Keratinocyte (primary cell): ENCODE measurements around the gene NTN1. TPM values are rescaled to one million over a fixed set of nuclear protein-coding genes. Genes with fewer than 3 reads are reported as not detected.

ENCODE experiments used
- DNase-seq: peaks from one replicate; pipeline ENCODE4 v3.0.0-alpha.2; 2011; ENCODE audit warnings: low read depth, missing footprints, low spot score
- FAIRE-seq: peaks from 2 replicates; lab custom pipeline; 2011; peaks lifted over from hg19 to GRCh38; lab: Jason Lieb, UNC
- H2AFZ ChIP-seq: 2 replicates; pipeline ENCODE4 v1.6.0; 2012; ENCODE audit warnings: low read length, control low read depth, inconsistent platforms; ENCODE audit not compliant: control insufficient read depth
- H3K27ac ChIP-seq: 2 replicates; pipeline ENCODE4 v1.5.1; 2011; ENCODE audit warnings: low read length; ENCODE audit not compliant: control insufficient read depth, insufficient read depth
- H3K27me3 ChIP-seq: 3 replicates; pipeline ENCODE4 v1.6.0; 2011; ENCODE audit warnings: low read length; ENCODE audit not compliant: control insufficient read depth, insufficient read depth; ENCODE audit errors: extremely low read depth
- H3K36me3 ChIP-seq, 2 experiments: 2 replicates in 1 of 2; 3 replicates in 1 of 2; pipeline ENCODE4 v1.5.1; 2011; ENCODE audit warnings: low read length in 2 of 2, mild to moderate bottlenecking in 1 of 2; ENCODE audit not compliant: control insufficient read depth in 2 of 2, insufficient read depth in 2 of 2; ENCODE audit errors: extremely low read depth in 1 of 2
- H3K4me1 ChIP-seq: 3 replicates; pipeline ENCODE4 v1.5.1; 2011; ENCODE audit warnings: low read length; ENCODE audit not compliant: control insufficient read depth, insufficient read depth; ENCODE audit errors: extremely low read depth
- H3K4me2 ChIP-seq: 3 replicates; pipeline ENCODE4 v1.6.0; 2011; ENCODE audit warnings: low read depth, low read length; ENCODE audit not compliant: control insufficient read depth, insufficient read depth; ENCODE audit errors: extremely low read depth
- H3K4me3 ChIP-seq, 3 experiments: fragments of 200-600 bp in 1 of 3; sonication (generic) in 1 of 3; 2 replicates in 2 of 3; 3 replicates in 1 of 3; pipeline ENCODE4 v1.5.1; 2011 to 2016; ENCODE audit warnings: low read length in 3 of 3, mild to moderate bottlenecking in 3 of 3, control low read depth in 2 of 3, inconsistent platforms in 1 of 3, low read depth in 1 of 3, mixed read lengths in 1 of 3, mixed run types in 1 of 3, moderate library complexity in 1 of 3; ENCODE audit not compliant: control insufficient read depth in 2 of 3, insufficient read depth in 2 of 3; ENCODE audit errors: extremely low read depth in 1 of 3
- H3K79me2 ChIP-seq: 2 replicates; pipeline ENCODE4 v1.6.0; 2012; ENCODE audit warnings: low read length; ENCODE audit not compliant: control insufficient read depth, insufficient read depth
- H3K9ac ChIP-seq: 3 replicates; pipeline ENCODE4 v1.6.0; 2011; ENCODE audit warnings: low read length; ENCODE audit not compliant: control insufficient read depth, insufficient read depth; ENCODE audit errors: extremely low read depth
- H3K9me1 ChIP-seq: 3 replicates; pipeline ENCODE4 v1.6.0; 2011; ENCODE audit warnings: low read length; ENCODE audit not compliant: control insufficient read depth, insufficient read depth; ENCODE audit errors: extremely low read depth
- H3K9me3 ChIP-seq: 2 replicates; pipeline ENCODE4 v1.5.1; 2012; ENCODE audit warnings: low read depth, low read length; ENCODE audit not compliant: control insufficient read depth
- H4K20me1 ChIP-seq: 3 replicates; pipeline ENCODE4 v1.6.0; 2011; ENCODE audit warnings: low read length; ENCODE audit not compliant: control insufficient read depth, insufficient read depth; ENCODE audit errors: extremely low read depth
- EZH2 ChIP-seq: IDR thresholded peaks from one replicate; pipeline ENCODE4 v1.6.1; 2012; ENCODE audit warnings: inconsistent platforms, mild to moderate bottlenecking, low read length, moderate library complexity
- dilution Hi-C: fragments of 300-500 bp; cut with MboI; formaldehyde crosslinking; loops from one replicate; pipeline ENCODE4 v1.7.0; 2020; ENCODE audit warnings: low sequenced_read_pairs; ENCODE audit not compliant: extremely low pct_ligation_motif_present
- polyA plus RNA-seq, 5 experiments: library from polyadenylated mRNA; depleted of rRNA in 3 of 5; stranded (reverse) in 3 of 5; stranded (forward) in 1 of 5; unstranded in 1 of 5; fragments of >200 nt; gene quantifications; 1 replicate in 1 of 5; 2 replicates in 3 of 5; 3 replicates in 1 of 5; pipeline versions ENCODE4 v1.2.1 to v1.2.3, GENCODE V29; 2011 to 2012; ENCODE audit warnings: missing spikeins in 2 of 5, low read depth in 1 of 5, low replicate concordance in 1 of 5
- TF ChIP-seq, protein P1 (sequence below), 3 experiments: IDR thresholded peaks in 1 of 3; conservative IDR thresholded peaks in 1 of 3; optimal IDR thresholded peaks in 1 of 3; 2 replicates in 2 of 3; 3 replicates in 1 of 3; pipeline versions ENCODE3 to v1.5.1; 2011; ENCODE audit warnings: low read length in 3 of 3, mild to moderate bottlenecking in 3 of 3, moderate library complexity in 2 of 3, control low read depth in 1 of 3, inconsistent platforms in 1 of 3; ENCODE audit not compliant: insufficient read depth in 2 of 3; ENCODE audit errors: extremely low read depth in 1 of 3

Gene NTN1
- polyA plus RNA-seq, 1 donor (not counting 4 experiments of a cell fraction or from before 2014, with no cell fraction given) = 0.10 TPM

DNA sequence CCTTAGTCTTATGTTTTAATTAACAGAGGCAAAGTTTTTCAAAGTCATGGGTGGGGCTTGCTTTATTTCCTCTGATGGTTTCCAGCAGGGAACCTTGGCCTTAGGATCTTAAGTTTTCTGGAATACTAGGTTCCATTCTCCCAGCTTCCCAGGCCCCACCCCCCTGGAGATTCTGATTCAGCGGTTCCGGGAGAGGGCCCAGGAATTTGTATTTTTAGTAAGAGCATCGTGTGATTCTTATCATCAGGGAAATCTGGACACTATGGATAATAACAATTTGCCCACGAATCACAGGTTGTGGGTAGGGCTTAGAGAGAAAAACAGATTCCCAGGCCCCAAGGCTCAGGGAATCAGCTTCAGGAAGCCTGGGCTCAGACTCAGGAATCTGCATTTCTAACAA, 263.6 kb downstream of the NTN1 start:
- Histone ChIP-seq H3K9me1 (no peaks in the 10 kb centered on the region), H3K9me3 (no peaks in the 10 kb centered on the region), H3K27ac (no peak overlapping the region), H4K20me1 (no peaks in the 10 kb centered on the region), H3K27me3 (no peaks in the 10 kb centered on the region), H3K9ac (no peak overlapping the region), H2AFZ (no peak overlapping the region), H3K4me1 (peaks cover 3% of the 10 kb centered on the region), H3K79me2 (no peaks in the 10 kb centered on the region), H3K36me3 (no peaks in the 10 kb centered on the region), H3K4me2 (no peak overlapping the region), H3K4me3 (no peak overlapping the region)
- no peak for TF ChIP-seq EZH2
- TF ChIP-seq, protein P1, sequence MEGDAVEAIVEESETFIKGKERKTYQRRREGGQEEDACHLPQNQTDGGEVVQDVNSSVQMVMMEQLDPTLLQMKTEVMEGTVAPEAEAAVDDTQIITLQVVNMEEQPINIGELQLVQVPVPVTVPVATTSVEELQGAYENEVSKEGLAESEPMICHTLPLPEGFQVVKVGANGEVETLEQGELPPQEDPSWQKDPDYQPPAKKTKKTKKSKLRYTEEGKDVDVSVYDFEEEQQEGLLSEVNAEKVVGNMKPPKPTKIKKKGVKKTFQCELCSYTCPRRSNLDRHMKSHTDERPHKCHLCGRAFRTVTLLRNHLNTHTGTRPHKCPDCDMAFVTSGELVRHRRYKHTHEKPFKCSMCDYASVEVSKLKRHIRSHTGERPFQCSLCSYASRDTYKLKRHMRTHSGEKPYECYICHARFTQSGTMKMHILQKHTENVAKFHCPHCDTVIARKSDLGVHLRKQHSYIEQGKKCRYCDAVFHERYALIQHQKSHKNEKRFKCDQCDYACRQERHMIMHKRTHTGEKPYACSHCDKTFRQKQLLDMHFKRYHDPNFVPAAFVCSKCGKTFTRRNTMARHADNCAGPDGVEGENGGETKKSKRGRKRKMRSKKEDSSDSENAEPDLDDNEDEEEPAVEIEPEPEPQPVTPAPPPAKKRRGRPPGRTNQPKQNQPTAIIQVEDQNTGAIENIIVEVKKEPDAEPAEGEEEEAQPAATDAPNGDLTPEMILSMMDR (optimal IDR thresholded peaks at IDR 0.05 in 1 of 3, IDR thresholded peaks at IDR 0.05 in 1 of 3, conservative IDR thresholded peaks at IDR 0.05 in 1 of 3; ENCODE audit: extremely low read depth in 1 of 3, insufficient read depth in 2 of 3, low read length in 3 of 3) = no peak
- FAIRE-seq (no peak), DNase-seq (no peak)
- dilution Hi-C loops = no loop called here

DNA sequence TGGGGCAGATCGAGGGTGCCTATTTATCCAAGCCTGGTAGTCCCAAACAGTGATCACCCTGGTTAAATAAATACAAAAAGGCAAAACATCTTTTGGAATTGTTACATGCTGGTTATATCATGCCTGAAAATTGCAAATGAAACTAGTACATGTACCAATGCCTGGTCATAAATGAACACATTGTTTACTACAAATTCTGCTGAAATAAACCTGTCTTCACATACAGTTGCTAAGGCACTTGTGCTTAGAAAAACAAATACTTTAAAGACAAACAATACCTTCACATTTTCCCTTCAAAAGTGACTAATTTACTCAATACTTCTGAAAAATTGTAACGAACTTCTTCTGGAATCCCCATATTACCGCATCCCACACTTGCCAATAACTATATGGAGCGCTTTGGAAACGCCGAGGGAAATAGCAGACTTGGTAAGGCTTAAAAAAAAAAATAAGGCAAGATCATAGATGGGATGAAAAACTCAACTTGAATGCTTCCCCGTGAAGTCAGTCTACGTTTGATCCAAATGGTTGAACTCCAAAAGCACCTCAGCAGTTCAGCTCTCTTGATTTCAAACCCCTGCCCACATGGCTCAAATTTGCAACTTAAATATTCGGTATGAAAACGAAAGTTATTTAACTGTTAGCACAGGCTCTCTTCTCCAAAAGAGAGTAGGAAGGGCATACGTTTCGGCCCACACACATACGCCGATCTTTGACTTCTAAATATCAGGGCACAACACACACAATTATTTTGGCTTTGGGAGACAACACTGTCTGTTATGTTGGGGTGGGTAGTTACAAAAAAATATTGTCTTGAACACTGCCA, 264.5 kb downstream of the NTN1 start:
- no peak overlapping the region for H3K9ac ChIP-seq
- FAIRE-seq = no peak
- H3K9me3 ChIP-seq = no peaks in the 10 kb centered on the region
- no peak overlapping the region for H2AFZ ChIP-seq
- no peaks in the 10 kb centered on the region for H3K27me3 ChIP-seq
- no peak overlapping the region for H3K4me3 ChIP-seq
- dilution Hi-C loops = no loop called here
- no peak overlapping the region for H3K27ac ChIP-seq
- no peaks in the 10 kb centered on the region for H3K36me3 ChIP-seq
- H3K4me2 ChIP-seq = no peak overlapping the region
- H4K20me1 ChIP-seq = no peaks in the 10 kb centered on the region
- H3K9me1 ChIP-seq = no peaks in the 10 kb centered on the region
- no peak for DNase-seq
- H3K79me2 ChIP-seq = no peaks in the 10 kb centered on the region
- no peak for TF ChIP-seq EZH2
- TF ChIP-seq, protein P1 (optimal IDR thresholded peaks at IDR 0.05 in 1 of 3, IDR thresholded peaks at IDR 0.05 in 1 of 3, conservative IDR thresholded peaks at IDR 0.05 in 1 of 3; ENCODE audit: extremely low read depth in 1 of 3, insufficient read depth in 2 of 3, low read length in 3 of 3) = no peak
- H3K4me1 ChIP-seq = peaks cover 9% of the 10 kb centered on the region
